ENCODE measurements around the gene DNMBP. TPM values are rescaled to one million over a fixed set of nuclear protein-coding genes. Genes with fewer than 3 reads are reported as not detected.
"Not testable (repeated sequence)": the region's sequence is repeated elsewhere in the genome, so short reads cannot be mapped to it uniquely, and the experiment has no call there.

DNMBP gene
- total RNA-seq, 1 donor from 2014 or later: 26.7 TPM

DNA sequence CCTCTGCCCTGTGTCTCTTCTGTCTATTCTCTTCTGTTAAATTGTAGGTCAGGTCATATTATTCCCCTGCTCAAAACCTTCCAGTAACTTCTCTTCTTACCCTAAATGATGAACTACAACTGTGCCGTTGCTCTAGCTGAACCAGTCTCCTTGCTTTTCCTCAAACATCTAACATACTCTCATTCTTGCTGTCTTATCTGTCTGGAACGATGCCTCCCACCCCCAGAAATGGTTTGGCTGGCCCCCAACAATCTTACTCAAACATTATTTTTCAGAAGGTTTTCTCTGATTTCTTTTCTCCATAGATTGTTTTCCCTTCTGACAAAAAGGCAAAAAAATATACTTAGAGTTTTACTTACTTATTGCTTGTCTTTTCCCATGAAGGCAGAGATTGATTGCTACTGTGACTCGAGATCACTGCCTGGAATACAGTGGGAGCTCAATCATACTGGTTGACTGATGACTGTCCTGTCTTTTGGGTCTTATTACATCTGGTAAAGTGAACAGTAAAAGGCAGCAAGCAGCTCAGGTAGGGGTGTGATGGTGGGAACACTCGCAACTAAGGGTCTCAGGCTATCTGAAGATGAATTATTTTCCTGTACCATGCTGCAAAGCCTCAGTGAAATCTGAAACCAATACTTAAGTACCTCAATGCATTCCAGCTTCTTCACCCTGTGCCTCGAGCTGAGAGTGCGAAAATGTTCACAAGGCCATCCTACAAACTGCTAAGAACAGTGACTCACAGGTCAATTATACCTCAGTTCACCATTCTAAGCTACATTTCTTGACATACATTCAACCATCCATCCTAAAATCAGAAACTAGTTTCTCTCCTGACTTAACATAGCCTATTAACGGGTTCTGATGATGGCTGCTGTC lies 67.6 kb downstream of the DNMBP start:
- no peak overlapping the region for H3K4me3 ChIP-seq
- no peaks in the 10 kb centered on the region for H3K4me1 ChIP-seq
- Mint-ChIP-seq H3K4me1 (peaks cover 16% of the 10 kb centered on the region), H3K27ac (no peak overlapping the region), H3K4me3 (no peak overlapping the region), H3K36me3 (peaks cover 19% of the 10 kb centered on the region), H3K27me3 (ENCODE audit: insufficient read depth, low read depth) (no peaks in the 10 kb centered on the region), H3K9me3 (peaks cover 13% of the 10 kb centered on the region)
- no peak overlapping the region for H2AFZ ChIP-seq (replicated peaks)
- no peaks in the 10 kb centered on the region for H4K20me1 ChIP-seq (ENCODE audit: low read depth)
- no peaks in the 10 kb centered on the region for H3F3A ChIP-seq (ENCODE audit: low read depth)
- no peak overlapping the region for H3K9ac ChIP-seq
- H3K4me2 ChIP-seq: no peak overlapping the region
- DNase-seq (ENCODE audit: low spot score): no peak
- H3K9me3 ChIP-seq (ENCODE audit: low read depth): no peaks in the 10 kb centered on the region
- no peaks in the 10 kb centered on the region for H3K36me3 ChIP-seq
- TF ChIP-seq, protein P1, sequence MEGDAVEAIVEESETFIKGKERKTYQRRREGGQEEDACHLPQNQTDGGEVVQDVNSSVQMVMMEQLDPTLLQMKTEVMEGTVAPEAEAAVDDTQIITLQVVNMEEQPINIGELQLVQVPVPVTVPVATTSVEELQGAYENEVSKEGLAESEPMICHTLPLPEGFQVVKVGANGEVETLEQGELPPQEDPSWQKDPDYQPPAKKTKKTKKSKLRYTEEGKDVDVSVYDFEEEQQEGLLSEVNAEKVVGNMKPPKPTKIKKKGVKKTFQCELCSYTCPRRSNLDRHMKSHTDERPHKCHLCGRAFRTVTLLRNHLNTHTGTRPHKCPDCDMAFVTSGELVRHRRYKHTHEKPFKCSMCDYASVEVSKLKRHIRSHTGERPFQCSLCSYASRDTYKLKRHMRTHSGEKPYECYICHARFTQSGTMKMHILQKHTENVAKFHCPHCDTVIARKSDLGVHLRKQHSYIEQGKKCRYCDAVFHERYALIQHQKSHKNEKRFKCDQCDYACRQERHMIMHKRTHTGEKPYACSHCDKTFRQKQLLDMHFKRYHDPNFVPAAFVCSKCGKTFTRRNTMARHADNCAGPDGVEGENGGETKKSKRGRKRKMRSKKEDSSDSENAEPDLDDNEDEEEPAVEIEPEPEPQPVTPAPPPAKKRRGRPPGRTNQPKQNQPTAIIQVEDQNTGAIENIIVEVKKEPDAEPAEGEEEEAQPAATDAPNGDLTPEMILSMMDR (IDR thresholded peaks at IDR 0.05): no peak
- no peak for TF ChIP-seq EZH2phosphoT487 (IDR thresholded peaks at IDR 0.05)
- no peak for TF ChIP-seq EZH2 (IDR thresholded peaks at IDR 0.05)
- H3K27ac ChIP-seq: no peak overlapping the region
- no peaks in the 10 kb centered on the region for H3K79me2 ChIP-seq (ENCODE audit: low read depth)
- no peaks in the 10 kb centered on the region for H3K27me3 ChIP-seq

DNA sequence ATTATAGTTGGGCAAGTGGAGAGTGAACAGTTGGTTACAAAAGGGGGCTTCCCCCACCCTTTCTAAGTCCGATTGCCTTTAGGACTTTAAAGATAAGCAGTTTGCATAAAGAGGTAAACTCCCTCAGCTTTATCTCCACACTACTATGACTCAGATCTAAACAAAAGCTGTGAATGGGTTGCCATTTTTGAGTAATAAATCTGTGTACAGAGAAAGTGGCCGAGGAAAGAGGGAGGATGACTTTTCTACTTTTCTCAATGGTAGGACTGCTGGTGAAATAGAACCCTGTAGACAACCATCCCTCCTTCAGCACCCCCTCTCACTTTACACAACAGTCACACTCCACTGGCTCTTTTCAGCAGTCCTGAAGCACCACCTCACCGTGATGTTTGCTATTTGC lies 71.2 kb downstream of the DNMBP start:
- peak overlapping the region; percentile 50 for H3K27ac Mint-ChIP-seq

DNA sequence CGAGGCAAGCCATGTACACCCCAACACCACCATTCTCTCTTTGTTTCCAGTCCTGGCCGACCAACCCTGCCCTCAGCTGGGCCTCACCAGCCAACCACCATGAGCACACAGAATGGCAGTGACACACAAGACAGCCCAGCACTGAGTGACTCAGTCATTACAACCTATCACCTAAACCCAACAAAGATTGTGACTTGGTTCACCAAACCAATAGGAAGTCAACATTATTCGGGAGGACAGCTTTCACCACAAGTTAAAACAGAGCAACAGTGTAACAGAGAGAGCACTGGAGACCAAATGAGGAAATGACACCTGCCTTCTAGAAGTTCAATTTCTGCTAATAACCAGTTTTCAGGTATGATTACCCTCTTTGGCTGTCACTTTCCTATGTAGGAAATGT lies 72.1 kb downstream of the DNMBP start:
- TF ChIP-seq EZH2phosphoT487 (IDR thresholded peaks at IDR 0.05): no peak

More for the DNA sequence above, 71.2 kb downstream of the DNMBP start:
- no peak overlapping the region for H3K4me2 ChIP-seq
- no peaks in the 10 kb centered on the region for H3K4me1 ChIP-seq
- H3K9me3 Mint-ChIP-seq: peaks cover 13% of the 10 kb centered on the region
- no peaks in the 10 kb centered on the region for H3K27me3 ChIP-seq
- H3K4me1 Mint-ChIP-seq: peaks cover 7% of the 10 kb centered on the region
- H4K20me1 ChIP-seq (ENCODE audit: low read depth): no peaks in the 10 kb centered on the region
- H3F3A ChIP-seq (ENCODE audit: low read depth): no peaks in the 10 kb centered on the region
- no peak overlapping the region for H3K4me3 ChIP-seq
- H3K79me2 ChIP-seq (ENCODE audit: low read depth): no peaks in the 10 kb centered on the region
- H3K36me3 ChIP-seq: no peaks in the 10 kb centered on the region
- H3K36me3 Mint-ChIP-seq: peaks cover 20% of the 10 kb centered on the region
- TF ChIP-seq EZH2phosphoT487 (IDR thresholded peaks at IDR 0.05) (no peak), EZH2 (IDR thresholded peaks at IDR 0.05) (no peak)
- TF ChIP-seq, protein P1 (IDR thresholded peaks at IDR 0.05): no peak
- H3K4me3 Mint-ChIP-seq: no peak overlapping the region
- no peak overlapping the region for H3K27ac ChIP-seq
- DNase-seq (ENCODE audit: low spot score): no peak
- H3K9ac ChIP-seq: no peak overlapping the region
- no peak overlapping the region for H2AFZ ChIP-seq (replicated peaks)
- H3K27me3 Mint-ChIP-seq (ENCODE audit: insufficient read depth, low read depth): no peaks in the 10 kb centered on the region
- no peaks in the 10 kb centered on the region for H3K9me3 ChIP-seq (ENCODE audit: low read depth)

DNA sequence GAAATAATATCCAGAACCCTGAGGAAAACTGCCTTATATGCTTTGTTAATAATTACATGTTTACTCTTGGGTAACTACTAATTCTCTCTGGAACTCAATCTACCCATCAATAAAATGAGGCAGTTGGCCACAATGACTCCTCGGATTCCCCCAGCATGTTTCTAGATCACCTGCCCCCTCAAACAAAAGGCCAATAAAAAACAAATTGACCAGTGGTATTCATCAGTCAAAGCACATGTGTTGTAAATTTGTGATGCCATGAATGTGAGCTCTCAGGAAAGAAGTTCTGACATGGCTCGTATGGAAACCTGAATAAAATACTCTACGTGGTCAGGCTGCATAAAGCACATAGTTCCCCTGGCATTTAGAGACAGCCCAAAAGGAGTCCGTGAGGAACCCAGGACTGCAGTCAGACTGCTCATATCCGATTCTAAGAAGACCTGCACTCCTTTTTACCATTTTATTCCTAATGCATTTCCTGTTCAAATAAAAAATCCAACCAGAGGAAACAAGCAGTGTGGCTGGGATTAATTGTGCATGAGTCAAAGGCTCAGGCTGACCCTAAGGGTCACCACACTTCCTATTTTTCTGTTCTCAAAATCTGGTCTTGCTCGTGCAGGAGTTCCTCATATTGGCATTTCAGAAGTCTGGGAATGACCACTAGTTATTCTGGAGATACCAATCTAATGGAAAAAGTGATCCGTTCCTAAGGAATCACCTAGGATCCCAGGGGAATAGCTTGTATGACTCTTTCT lies 77.4 kb downstream of the DNMBP start:
- not testable (repeated sequence) for H3K4me3 Mint-ChIP-seq; H3K9me3 Mint-ChIP-seq; H3K4me2 ChIP-seq; H3K27me3 Mint-ChIP-seq (ENCODE audit: insufficient read depth, low read depth); H3K79me2 ChIP-seq (ENCODE audit: low read depth); H3K36me3 ChIP-seq; H3K36me3 Mint-ChIP-seq; H3K4me3 ChIP-seq; H3K27ac Mint-ChIP-seq; H3K9me3 ChIP-seq (ENCODE audit: low read depth); H4K20me1 ChIP-seq (ENCODE audit: low read depth); H3K27ac ChIP-seq; DNase-seq (ENCODE audit: low spot score); H2AFZ ChIP-seq (replicated peaks); H3K9ac ChIP-seq; H3K27me3 ChIP-seq; H3F3A ChIP-seq (ENCODE audit: low read depth)
- peaks cover 26% of the 10 kb centered on the region for H3K4me1 Mint-ChIP-seq
- H3K4me1 ChIP-seq: peaks cover 21% of the 10 kb centered on the region

More for the DNA sequence above, 72.1 kb downstream of the DNMBP start:
- H2AFZ ChIP-seq (replicated peaks): no peak overlapping the region
- H3K4me3 ChIP-seq: no peak overlapping the region
- peaks cover 20% of the 10 kb centered on the region for H3K36me3 Mint-ChIP-seq
- H3K79me2 ChIP-seq (ENCODE audit: low read depth): no peaks in the 10 kb centered on the region
- H3K27ac Mint-ChIP-seq: no peak overlapping the region
- no peaks in the 10 kb centered on the region for H4K20me1 ChIP-seq (ENCODE audit: low read depth)
- peaks cover 10% of the 10 kb centered on the region for H3K4me1 Mint-ChIP-seq
- no peaks in the 10 kb centered on the region for H3K27me3 Mint-ChIP-seq (ENCODE audit: insufficient read depth, low read depth)
- H3K27me3 ChIP-seq: no peaks in the 10 kb centered on the region
- H3F3A ChIP-seq (ENCODE audit: low read depth): no peaks in the 10 kb centered on the region
- no peak for DNase-seq (ENCODE audit: low spot score)
- no peaks in the 10 kb centered on the region for H3K9me3 ChIP-seq (ENCODE audit: low read depth)
- no peak overlapping the region for H3K27ac ChIP-seq
- H3K4me2 ChIP-seq: no peak overlapping the region
- no peaks in the 10 kb centered on the region for H3K36me3 ChIP-seq
- H3K9me3 Mint-ChIP-seq: peaks cover 13% of the 10 kb centered on the region
- H3K4me1 ChIP-seq: no peaks in the 10 kb centered on the region
- no peak overlapping the region for H3K4me3 Mint-ChIP-seq
- H3K9ac ChIP-seq: no peak overlapping the region

Measured in neural progenitor cell (in vitro differentiated cells).